Activated CD8-positive, alpha-beta T cell treated with anti-CD3 and anti-CD28 coated beads, Interleukin-2, amount 10 ng/mL, durations not matched to agents 7 days and 5 days (primary cell): ENCODE data around the gene EPS15. TPM values are rescaled to one million over a fixed set of nuclear protein-coding genes. Genes with fewer than 3 reads are reported as not detected.
"Not testable (repeated sequence)": the region's sequence is repeated elsewhere in the genome, so short reads cannot be mapped to it uniquely, and the experiment has no call there.

Source experiments
- ATAC-seq: fragments of 150-1000 bp; cut with Tn5 transposase; one replicate; pipeline ENCODE4 v1.10.0; 2021; ENCODE audit warnings: moderate library complexity
- CTCF ChIA-PET: fragments of 350-600 bp; sonication (Branson Sonifier 250); formaldehyde crosslinking; loops from one replicate; lab custom pipeline; 2021; ENCODE audit warnings: antibody characterized with exemption; lab: Charles Lee
- POLR2A ChIA-PET: fragments of 350-600 bp; sonication (Branson Sonifier 250); formaldehyde crosslinking; loops from one replicate; lab custom pipeline; 2021; ENCODE audit warnings: antibody characterized with exemption; lab: Charles Lee
- DNase-seq: peaks from one replicate; pipeline ENCODE4 v3.0.0-alpha.2; 2020
- H3K27ac Mint-ChIP-seq: one replicate; pipeline ENCODE4 v1.8.0; 2021; ENCODE audit warnings: mild to moderate bottlenecking, mixed read lengths
- H3K27me3 Mint-ChIP-seq: one replicate; pipeline ENCODE4 v1.8.0; 2021; ENCODE audit warnings: low read depth, mixed read lengths
- H3K36me3 Mint-ChIP-seq: one replicate; pipeline ENCODE4 v1.8.0; 2021; ENCODE audit warnings: low read depth, mixed read lengths
- H3K4me1 Mint-ChIP-seq: one replicate; pipeline ENCODE4 v1.8.0; 2021; ENCODE audit warnings: low read depth, mixed read lengths
- H3K4me3 Mint-ChIP-seq: one replicate; pipeline ENCODE4 v1.8.0; 2021; ENCODE audit warnings: mild to moderate bottlenecking, mixed read lengths
- H3K9me3 Mint-ChIP-seq: one replicate; pipeline ENCODE4 v1.8.0; 2022; ENCODE audit warnings: mixed read lengths; ENCODE audit not compliant: insufficient read depth
- total RNA-seq, 2 experiments: library from RNA; stranded (reverse); gene quantifications; one replicate each; pipeline ENCODE4 v1.2.3, GENCODE V29; 2021

Gene EPS15
- total RNA-seq, 2 experiments from 2014 or later: 57.2 to 58.4 TPM

GRCh38 chr1:51454554-51454953 is 64.5 kb downstream of the EPS15 start:
- Mint-ChIP-seq H3K27ac (no peak overlapping the region), H3K36me3 (peaks cover 22% of the 10 kb centered on the region), H3K27me3 (no peaks in the 10 kb centered on the region), H3K4me3 (no peak overlapping the region), H3K9me3 (no peaks in the 10 kb centered on the region), H3K4me1 (no peaks in the 10 kb centered on the region)
- POLR2A ChIA-PET: interaction anchor here (1.0 kb wide), 1 partner anchor 25 kb away, joined by 3 read pairs; no protein-coding TSS in a partner anchor
- CTCF ChIA-PET: no interaction called here
- no peak for ATAC-seq
- no peak for DNase-seq

- CTCF ChIA-PET: no interaction called here
- H3K27me3 Mint-ChIP-seq: no peaks in the 10 kb centered on the region
- POLR2A ChIA-PET: no interaction called here
- ATAC-seq: no peak
- no peak overlapping the region for H3K27ac Mint-ChIP-seq
- H3K4me3 Mint-ChIP-seq: no peak overlapping the region
- DNase-seq: no peak
- H3K36me3 Mint-ChIP-seq: peaks cover 20% of the 10 kb centered on the region
- no peaks in the 10 kb centered on the region for H3K4me1 Mint-ChIP-seq
- no peaks in the 10 kb centered on the region for H3K9me3 Mint-ChIP-seq
Measured at GRCh38 chr1:51453010-51453409, 66.1 kb downstream of the EPS15 start.

- POLR2A ChIA-PET, H3K27ac Mint-ChIP-seq, H3K27me3 Mint-ChIP-seq, DNase-seq, H3K9me3 Mint-ChIP-seq, H3K4me3 Mint-ChIP-seq, ATAC-seq: not testable (repeated sequence)
- CTCF ChIA-PET: interaction anchor here (1.0 kb wide), 1 partner anchor 12 kb away, joined by 3 read pairs; no protein-coding TSS in a partner anchor
- Mint-ChIP-seq H3K36me3 (peaks cover 28% of the 10 kb centered on the region), H3K4me1 (peaks cover 18% of the 10 kb centered on the region)
Measured at GRCh38 chr1:51448844-51449454, 70.1 kb downstream of the EPS15 start.

GRCh38 chr1:51445351-51446090 is 73.5 kb downstream of the EPS15 start:
- Mint-ChIP-seq H3K4me1 (peaks cover 29% of the 10 kb centered on the region), H3K36me3 (peaks cover 45% of the 10 kb centered on the region), H3K27me3 (no peaks in the 10 kb centered on the region), H3K9me3 (no peaks in the 10 kb centered on the region), H3K4me3 (no peak overlapping the region), H3K27ac (no peak overlapping the region)
- ChIA-PET POLR2A (interaction anchor here (0.6 to 0.9 kb wide), 2 partner anchors 30 to 109 kb away, joined by 3 read pairs; no protein-coding TSS in a partner anchor), CTCF (interaction anchor here (2.5 kb wide), 1 partner anchor 89 kb away, joined by 6 read pairs; no protein-coding TSS in a partner anchor)
- ATAC-seq (no peak), DNase-seq (no peak)

- ATAC-seq (no peak), DNase-seq (no peak)
- Mint-ChIP-seq H3K4me1 (peaks cover 29% of the 10 kb centered on the region), H3K36me3 (peaks cover 49% of the 10 kb centered on the region), H3K27ac (no peak overlapping the region), H3K9me3 (no peaks in the 10 kb centered on the region), H3K4me3 (no peak overlapping the region), H3K27me3 (no peaks in the 10 kb centered on the region)
- ChIA-PET POLR2A (no interaction called here), CTCF (interaction anchor here (0.9 to 2.5 kb wide), 4 partner anchors 12 to 282 kb away, joined by 3 to 6 read pairs (median 4); no protein-coding TSS in a partner anchor)
Measured at GRCh38 chr1:51444534-51445192, 74.4 kb downstream of the EPS15 start.

GRCh38 chr1:51444096-51444495 is 75.0 kb downstream of the EPS15 start:
- no peaks in the 10 kb centered on the region for H3K27me3 Mint-ChIP-seq
- ATAC-seq (no peak), DNase-seq (no peak)
- no peak overlapping the region for H3K4me3 Mint-ChIP-seq
- H3K36me3 Mint-ChIP-seq: peaks cover 47% of the 10 kb centered on the region
- peaks cover 32% of the 10 kb centered on the region for H3K4me1 Mint-ChIP-seq
- no peak overlapping the region for H3K27ac Mint-ChIP-seq
- ChIA-PET POLR2A (no interaction called here), CTCF (interaction anchor here (0.9 to 2.5 kb wide), 4 partner anchors 11 to 282 kb away, joined by 3 to 6 read pairs (median 4); no protein-coding TSS in a partner anchor)
- no peaks in the 10 kb centered on the region for H3K9me3 Mint-ChIP-seq

- Mint-ChIP-seq H3K27me3 (no peaks in the 10 kb centered on the region), H3K4me1 (peaks cover 37% of the 10 kb centered on the region), H3K9me3 (no peaks in the 10 kb centered on the region), H3K27ac (no peak overlapping the region), H3K4me3 (no peak overlapping the region), H3K36me3 (peaks cover 52% of the 10 kb centered on the region)
- ChIA-PET POLR2A (no interaction called here), CTCF (interaction anchor here (0.9 to 2.5 kb wide), 4 partner anchors 11 to 283 kb away, joined by 3 to 6 read pairs (median 4); no protein-coding TSS in a partner anchor)
- DNase-seq (no peak), ATAC-seq (no peak)
Measured at GRCh38 chr1:51443555-51443954, 75.5 kb downstream of the EPS15 start.

- Mint-ChIP-seq H3K4me3 (no peak overlapping the region), H3K4me1 (peaks cover 35% of the 10 kb centered on the region), H3K9me3 (no peaks in the 10 kb centered on the region), H3K27me3 (no peaks in the 10 kb centered on the region), H3K27ac (peak overlapping the region; percentile 77), H3K36me3 (peaks cover 54% of the 10 kb centered on the region)
- ChIA-PET CTCF (no interaction called here), POLR2A (no interaction called here)
- ATAC-seq: no peak
- DNase-seq: no peak
Measured at GRCh38 chr1:51442616-51443015, 76.5 kb downstream of the EPS15 start.

GRCh38 chr1:51442198-51442597 is 76.9 kb downstream of the EPS15 start:
- ChIA-PET CTCF (interaction anchor here (0.9 kb wide), 1 partner anchor 32 kb away, joined by 3 read pairs; no protein-coding TSS in a partner anchor), POLR2A (interaction anchor here (0.7 kb wide), 1 partner anchor 92 kb away, joined by 3 read pairs; no protein-coding TSS in a partner anchor)
- no peaks in the 10 kb centered on the region for H3K27me3 Mint-ChIP-seq
- ATAC-seq (no peak), DNase-seq (no peak)
- peaks cover 31% of the 10 kb centered on the region for H3K4me1 Mint-ChIP-seq
- peak overlapping the region; percentile 77 for H3K27ac Mint-ChIP-seq
- no peaks in the 10 kb centered on the region for H3K9me3 Mint-ChIP-seq
- peaks cover 51% of the 10 kb centered on the region for H3K36me3 Mint-ChIP-seq
- H3K4me3 Mint-ChIP-seq: no peak overlapping the region

GRCh38 chr1:51439895-51440294 is 79.2 kb downstream of the EPS15 start:
- no peak for DNase-seq
- Mint-ChIP-seq H3K4me1 (peaks cover 27% of the 10 kb centered on the region), H3K27me3 (no peaks in the 10 kb centered on the region), H3K4me3 (no peak overlapping the region), H3K27ac (no peak overlapping the region), H3K9me3 (no peaks in the 10 kb centered on the region), H3K36me3 (peaks cover 48% of the 10 kb centered on the region)
- ChIA-PET POLR2A (no interaction called here), CTCF (no interaction called here)
- ATAC-seq: no peak

- no peak overlapping the region for H3K27ac Mint-ChIP-seq
- DNase-seq: no peak
- no peak for ATAC-seq
- POLR2A ChIA-PET: no interaction called here
- H3K4me3 Mint-ChIP-seq: no peak overlapping the region
- H3K9me3 Mint-ChIP-seq: no peaks in the 10 kb centered on the region
- peaks cover 26% of the 10 kb centered on the region for H3K4me1 Mint-ChIP-seq
- peaks cover 49% of the 10 kb centered on the region for H3K36me3 Mint-ChIP-seq
- H3K27me3 Mint-ChIP-seq: no peaks in the 10 kb centered on the region
- CTCF ChIA-PET: no interaction called here
Measured at GRCh38 chr1:51439053-51439452, 80.0 kb downstream of the EPS15 start.
